ENCODE measurements around the gene PRR33.

DNA sequence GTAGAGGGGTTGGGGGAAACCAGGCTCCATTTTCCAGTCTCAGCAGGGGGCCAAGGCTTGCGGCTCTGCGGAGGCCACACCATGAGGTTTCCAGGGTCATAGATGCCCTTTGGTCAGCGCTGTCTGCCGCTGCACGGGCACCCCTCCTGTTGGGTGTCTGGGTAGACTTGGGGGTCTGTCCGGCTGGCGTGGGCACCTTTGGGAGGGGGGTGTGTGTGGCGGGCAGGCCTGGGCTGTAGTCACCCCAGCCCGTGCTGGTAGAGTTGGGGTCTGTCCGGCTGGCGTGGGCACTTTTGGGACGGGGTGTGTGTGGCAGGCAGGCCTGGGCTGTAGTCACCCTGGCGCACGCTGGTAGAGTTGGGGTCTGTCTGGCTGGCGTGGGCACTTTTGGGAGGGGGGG lies 20.2 kb downstream of the PRR33 start:
- TF ChIP-seq CTCF (IDR thresholded peaks at IDR 0.05) (no peak), POLR2A (IDR thresholded peaks at IDR 0.05) (no peak)
